ENCODE results near the gene ZDHHC3. TPM values are rescaled to one million over a fixed set of nuclear protein-coding genes. Genes with fewer than 3 reads are reported as not detected.

ZDHHC3 gene
- total RNA-seq, 1 experiment from 2014 or later: 58.0 TPM

DNA sequence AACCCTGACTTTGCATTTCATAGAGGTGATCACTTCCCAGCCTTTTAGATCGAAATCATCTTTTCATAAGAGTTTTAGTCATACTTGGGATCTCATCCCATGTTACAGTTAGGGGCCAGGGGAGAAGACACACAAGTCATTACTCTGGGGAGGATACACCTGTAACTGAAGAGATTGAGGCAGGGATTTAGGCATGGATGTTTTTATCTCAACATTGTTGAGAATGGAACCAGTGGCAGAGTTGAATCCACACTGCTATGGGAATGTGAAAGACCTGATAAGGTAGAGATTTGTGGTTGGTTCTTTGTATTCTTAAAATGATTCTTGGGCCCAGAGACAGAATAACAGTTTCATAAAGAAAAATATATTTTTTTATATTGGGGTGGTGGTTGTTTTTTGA, 33.9 kb upstream of the ZDHHC3 start:
- CTCF ChIA-PET: no interaction called here
- Mint-ChIP-seq H3K4me3 (no peak overlapping the region), H3K27ac (0 out of 2 replicates have a peak overlapping the region, but pooled peaks have one; percentile 45), H3K27me3 (ENCODE audit: low read depth) (no peaks in the 10 kb centered on the region), H3K36me3 (peaks cover 65% of the 10 kb centered on the region), H3K9me3 (peaks cover 8% of the 10 kb centered on the region), H3K4me1 (no peaks in the 10 kb centered on the region)
- no peak for ATAC-seq
- DNase-seq (ENCODE audit: low spot score): no peak
- TF ChIP-seq E2F5 (CRISPR knock-in tag; IDR thresholded peaks at IDR 0.05) (no peak), TEAD4 (CRISPR knock-in tag; IDR thresholded peaks at IDR 0.05) (no peak), ZNF232 (CRISPR knock-in tag; IDR thresholded peaks at IDR 0.05) (no peak), NFE2L1 (CRISPR knock-in tag; IDR thresholded peaks at IDR 0.05) (no peak), NFYB (CRISPR knock-in tag; conservative IDR thresholded peaks at IDR 0.05; ENCODE audit: low read depth) (no peak), ZNF317 (CRISPR knock-in tag; IDR thresholded peaks at IDR 0.05; ENCODE audit: borderline replicate concordance, low read depth) (no peak), ZNF138 (CRISPR knock-in tag; conservative IDR thresholded peaks at IDR 0.05) (no peak), NR3C1 (CRISPR knock-in tag; conservative IDR thresholded peaks at IDR 0.05; ENCODE audit: low read depth) (no peak), ATF6 (CRISPR knock-in tag; IDR thresholded peaks at IDR 0.05) (no peak), ATF1 (CRISPR knock-in tag; IDR thresholded peaks at IDR 0.05) (no peak), TEAD1 (CRISPR knock-in tag; IDR thresholded peaks at IDR 0.05) (no peak), ZNF219 (CRISPR knock-in tag; IDR thresholded peaks at IDR 0.05; ENCODE audit: borderline replicate concordance) (no peak), CTCF (IDR thresholded peaks at IDR 0.05) (no peak)
- POLR2A ChIA-PET: no interaction called here

- DNase-seq (ENCODE audit: low spot score) (no peak), ATAC-seq (no peak)
- no peak overlapping the region for H3K4me3 Mint-ChIP-seq
- POLR2A ChIA-PET: no interaction called here
- H3K27ac Mint-ChIP-seq: no peak overlapping the region
- H3K36me3 Mint-ChIP-seq: peaks cover 77% of the 10 kb centered on the region
- H3K4me1 Mint-ChIP-seq: no peaks in the 10 kb centered on the region
- H3K27me3 Mint-ChIP-seq (ENCODE audit: low read depth): no peaks in the 10 kb centered on the region
- CTCF ChIA-PET: interaction anchor here (1.0 kb wide), 1 partner anchor 16 kb away, joined by 3 read pairs; no protein-coding TSS in a partner anchor
- peaks cover 20% of the 10 kb centered on the region for H3K9me3 Mint-ChIP-seq
- TF ChIP-seq ZBTB21 (CRISPR knock-in tag; IDR thresholded peaks at IDR 0.05; ENCODE audit: borderline replicate concordance) (no peak), CBFB (CRISPR knock-in tag; IDR thresholded peaks at IDR 0.05; ENCODE audit: low read depth) (no peak), ATF3 (CRISPR knock-in tag; conservative IDR thresholded peaks at IDR 0.05) (no peak), NFE2L1 (CRISPR knock-in tag; IDR thresholded peaks at IDR 0.05) (no peak), ZNF396 (CRISPR knock-in tag; IDR thresholded peaks at IDR 0.05; ENCODE audit: borderline replicate concordance) (no peak), RORB (CRISPR knock-in tag; IDR thresholded peaks at IDR 0.05) (no peak), NFYB (CRISPR knock-in tag; conservative IDR thresholded peaks at IDR 0.05; ENCODE audit: low read depth) (no peak), ZNF138 (CRISPR knock-in tag; conservative IDR thresholded peaks at IDR 0.05) (no peak), GABPB1 (CRISPR knock-in tag; IDR thresholded peaks at IDR 0.05) (no peak)
- TF ChIP-seq, protein P1, sequence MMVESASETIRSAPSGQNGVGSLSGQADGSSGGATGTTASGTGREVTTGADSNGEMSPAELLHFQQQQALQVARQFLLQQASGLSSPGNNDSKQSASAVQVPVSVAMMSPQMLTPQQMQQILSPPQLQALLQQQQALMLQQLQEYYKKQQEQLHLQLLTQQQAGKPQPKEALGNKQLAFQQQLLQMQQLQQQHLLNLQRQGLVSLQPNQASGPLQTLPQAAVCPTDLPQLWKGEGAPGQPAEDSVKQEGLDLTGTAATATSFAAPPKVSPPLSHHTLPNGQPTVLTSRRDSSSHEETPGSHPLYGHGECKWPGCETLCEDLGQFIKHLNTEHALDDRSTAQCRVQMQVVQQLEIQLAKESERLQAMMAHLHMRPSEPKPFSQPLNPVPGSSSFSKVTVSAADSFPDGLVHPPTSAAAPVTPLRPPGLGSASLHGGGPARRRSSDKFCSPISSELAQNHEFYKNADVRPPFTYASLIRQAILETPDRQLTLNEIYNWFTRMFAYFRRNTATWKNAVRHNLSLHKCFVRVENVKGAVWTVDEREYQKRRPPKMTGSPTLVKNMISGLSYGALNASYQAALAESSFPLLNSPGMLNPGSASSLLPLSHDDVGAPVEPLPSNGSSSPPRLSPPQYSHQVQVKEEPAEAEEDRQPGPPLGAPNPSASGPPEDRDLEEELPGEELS (CRISPR knock-in tag; IDR thresholded peaks at IDR 0.05): no peak
- TF ChIP-seq, protein P2, sequence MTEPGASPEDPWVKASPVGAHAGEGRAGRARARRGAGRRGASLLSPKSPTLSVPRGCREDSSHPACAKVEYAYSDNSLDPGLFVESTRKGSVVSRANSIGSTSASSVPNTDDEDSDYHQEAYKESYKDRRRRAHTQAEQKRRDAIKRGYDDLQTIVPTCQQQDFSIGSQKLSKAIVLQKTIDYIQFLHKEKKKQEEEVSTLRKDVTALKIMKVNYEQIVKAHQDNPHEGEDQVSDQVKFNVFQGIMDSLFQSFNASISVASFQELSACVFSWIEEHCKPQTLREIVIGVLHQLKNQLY (CRISPR knock-in tag; IDR thresholded peaks at IDR 0.05): no peak
- TF ChIP-seq, protein P3, sequence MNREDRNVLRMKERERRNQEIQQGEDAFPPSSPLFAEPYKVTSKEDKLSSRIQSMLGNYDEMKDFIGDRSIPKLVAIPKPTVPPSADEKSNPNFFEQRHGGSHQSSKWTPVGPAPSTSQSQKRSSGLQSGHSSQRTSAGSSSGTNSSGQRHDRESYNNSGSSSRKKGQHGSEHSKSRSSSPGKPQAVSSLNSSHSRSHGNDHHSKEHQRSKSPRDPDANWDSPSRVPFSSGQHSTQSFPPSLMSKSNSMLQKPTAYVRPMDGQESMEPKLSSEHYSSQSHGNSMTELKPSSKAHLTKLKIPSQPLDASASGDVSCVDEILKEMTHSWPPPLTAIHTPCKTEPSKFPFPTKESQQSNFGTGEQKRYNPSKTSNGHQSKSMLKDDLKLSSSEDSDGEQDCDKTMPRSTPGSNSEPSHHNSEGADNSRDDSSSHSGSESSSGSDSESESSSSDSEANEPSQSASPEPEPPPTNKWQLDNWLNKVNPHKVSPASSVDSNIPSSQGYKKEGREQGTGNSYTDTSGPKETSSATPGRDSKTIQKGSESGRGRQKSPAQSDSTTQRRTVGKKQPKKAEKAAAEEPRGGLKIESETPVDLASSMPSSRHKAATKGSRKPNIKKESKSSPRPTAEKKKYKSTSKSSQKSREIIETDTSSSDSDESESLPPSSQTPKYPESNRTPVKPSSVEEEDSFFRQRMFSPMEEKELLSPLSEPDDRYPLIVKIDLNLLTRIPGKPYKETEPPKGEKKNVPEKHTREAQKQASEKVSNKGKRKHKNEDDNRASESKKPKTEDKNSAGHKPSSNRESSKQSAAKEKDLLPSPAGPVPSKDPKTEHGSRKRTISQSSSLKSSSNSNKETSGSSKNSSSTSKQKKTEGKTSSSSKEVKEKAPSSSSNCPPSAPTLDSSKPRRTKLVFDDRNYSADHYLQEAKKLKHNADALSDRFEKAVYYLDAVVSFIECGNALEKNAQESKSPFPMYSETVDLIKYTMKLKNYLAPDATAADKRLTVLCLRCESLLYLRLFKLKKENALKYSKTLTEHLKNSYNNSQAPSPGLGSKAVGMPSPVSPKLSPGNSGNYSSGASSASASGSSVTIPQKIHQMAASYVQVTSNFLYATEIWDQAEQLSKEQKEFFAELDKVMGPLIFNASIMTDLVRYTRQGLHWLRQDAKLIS (CRISPR knock-in tag; IDR thresholded peaks at IDR 0.05; ENCODE audit: borderline replicate concordance): no peak
- TF ChIP-seq, protein P4, sequence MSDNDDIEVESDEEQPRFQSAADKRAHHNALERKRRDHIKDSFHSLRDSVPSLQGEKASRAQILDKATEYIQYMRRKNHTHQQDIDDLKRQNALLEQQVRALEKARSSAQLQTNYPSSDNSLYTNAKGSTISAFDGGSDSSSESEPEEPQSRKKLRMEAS (CRISPR knock-in tag; IDR thresholded peaks at IDR 0.05): no peak
Observed at GRCh38 chr3:45008117-45008516, 32.1 kb upstream of the ZDHHC3 start.
